NCI-H526 (cell line): Measurements from ENCODE around the gene FITM1.
"Not testable (repeated sequence)": the region's sequence is repeated elsewhere in the genome, so short reads cannot be mapped to it uniquely, and the experiment has no call there.

Experiments used
- DNase-seq, 2 experiments: peaks; one replicate each; lab custom pipeline; 2025; lab: John Stamatoyannopoulos, UW

Gene FITM1

DNA sequence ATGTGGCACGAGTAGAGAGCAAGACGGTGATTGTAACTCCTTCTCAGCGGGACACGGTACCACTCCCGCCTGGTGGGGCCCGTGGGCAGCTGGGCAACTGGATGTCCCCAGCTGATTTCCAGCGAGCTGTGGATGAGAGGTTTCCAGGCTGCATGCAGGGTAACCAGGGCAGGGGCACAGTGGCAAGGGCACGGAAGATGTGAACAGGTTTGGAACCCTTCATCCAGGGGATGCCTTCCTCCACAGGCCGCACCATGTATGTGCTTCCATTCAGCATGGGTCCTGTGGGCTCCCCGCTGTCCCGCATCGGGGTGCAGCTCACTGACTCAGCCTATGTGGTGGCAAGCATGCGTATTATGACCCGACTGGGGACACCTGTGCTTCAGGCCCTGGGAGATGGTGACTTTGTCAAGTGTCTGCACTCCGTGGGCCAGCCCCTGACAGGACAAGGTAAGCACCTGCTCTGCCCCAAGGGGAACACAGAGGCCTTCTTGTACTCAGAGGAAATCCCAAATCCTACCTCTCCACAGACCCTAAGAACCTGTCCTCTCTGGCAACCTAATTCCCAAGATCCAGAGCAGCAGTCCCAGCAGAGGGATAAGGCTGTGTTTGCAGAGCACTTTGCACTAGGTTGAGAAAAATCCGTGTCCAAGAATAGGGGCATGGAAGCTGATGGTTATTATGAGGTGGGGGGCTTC, 32.1 kb upstream of the FITM1 start:
- DNase-seq = no peak

DNA sequence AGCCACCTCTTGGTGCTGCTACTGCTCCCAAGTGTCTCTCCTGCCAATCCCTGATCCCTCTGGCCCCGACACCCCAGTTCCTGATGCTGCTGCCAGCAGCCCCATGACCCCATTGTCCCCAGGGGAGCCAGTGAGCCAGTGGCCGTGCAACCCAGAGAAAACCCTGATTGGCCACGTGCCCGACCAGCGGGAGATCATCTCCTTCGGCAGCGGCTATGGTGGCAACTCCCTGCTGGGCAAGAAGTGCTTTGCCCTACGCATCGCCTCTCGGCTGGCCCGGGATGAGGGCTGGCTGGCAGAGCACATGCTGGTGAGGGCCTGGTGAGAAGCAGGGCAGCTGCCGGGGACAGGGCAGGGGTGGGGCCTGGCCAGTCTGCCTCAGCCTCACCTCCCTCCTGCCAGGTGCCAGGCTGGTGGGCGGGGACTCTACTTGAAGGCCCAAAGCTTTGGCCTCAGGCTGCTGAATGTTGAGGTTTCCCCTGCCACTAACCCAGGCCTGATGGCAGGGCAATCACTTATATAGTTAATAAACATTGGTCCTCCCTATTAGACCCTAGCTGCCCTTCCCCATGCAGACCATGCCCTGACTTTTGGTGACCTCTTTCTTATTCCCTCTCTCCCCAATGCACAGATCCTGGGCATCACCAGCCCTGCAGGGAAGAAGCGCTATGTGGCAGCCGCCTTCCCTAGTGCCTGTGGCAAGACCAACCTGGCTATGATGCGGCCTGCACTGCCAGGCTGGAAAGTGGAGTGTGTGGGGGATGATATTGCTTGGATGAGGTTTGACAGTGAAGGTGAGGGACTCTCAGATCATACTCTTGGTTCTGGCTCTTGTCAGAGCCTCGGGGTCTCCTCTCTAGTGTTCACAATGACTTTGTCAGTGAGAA, 31.3 kb upstream of the FITM1 start:
- no peak for DNase-seq

DNA sequence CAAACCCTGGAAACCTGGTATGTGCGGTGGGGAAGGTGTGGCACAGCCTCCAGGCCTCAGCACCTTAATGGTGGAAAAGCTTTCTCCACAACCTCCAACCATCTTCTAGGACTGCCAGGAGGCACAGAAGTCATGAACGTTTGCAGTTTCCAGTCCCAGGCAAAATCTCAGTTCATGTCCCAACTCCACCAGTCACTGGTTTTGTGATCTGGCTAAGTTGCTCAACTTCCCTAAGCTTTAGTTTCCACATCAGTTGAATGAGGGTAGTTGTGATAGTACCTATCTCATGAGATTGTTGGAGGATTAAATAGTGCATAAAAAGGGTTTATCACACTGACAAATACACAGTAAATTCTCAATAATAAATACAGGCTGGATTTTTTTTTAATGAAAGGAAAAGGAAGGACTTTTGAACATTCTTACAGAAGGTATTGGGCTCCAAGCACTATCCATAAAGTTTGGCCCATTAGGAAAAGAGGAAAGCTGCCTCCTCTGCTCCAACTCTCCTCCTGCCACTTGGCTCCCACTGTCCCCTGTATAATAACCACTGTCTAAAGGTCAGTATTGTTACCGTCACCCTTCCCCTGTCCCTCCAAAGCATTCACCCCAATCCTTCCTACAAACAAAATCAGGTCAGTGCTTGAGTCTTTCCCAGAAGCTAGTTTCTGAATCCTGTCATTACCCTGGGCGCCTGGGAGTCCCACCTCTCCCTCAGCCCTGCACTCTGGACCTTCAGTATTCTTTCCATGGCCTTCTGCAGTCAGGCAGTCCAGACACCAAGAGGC, 30.1 kb upstream of the FITM1 start:
- DNase-seq = no peak

DNA sequence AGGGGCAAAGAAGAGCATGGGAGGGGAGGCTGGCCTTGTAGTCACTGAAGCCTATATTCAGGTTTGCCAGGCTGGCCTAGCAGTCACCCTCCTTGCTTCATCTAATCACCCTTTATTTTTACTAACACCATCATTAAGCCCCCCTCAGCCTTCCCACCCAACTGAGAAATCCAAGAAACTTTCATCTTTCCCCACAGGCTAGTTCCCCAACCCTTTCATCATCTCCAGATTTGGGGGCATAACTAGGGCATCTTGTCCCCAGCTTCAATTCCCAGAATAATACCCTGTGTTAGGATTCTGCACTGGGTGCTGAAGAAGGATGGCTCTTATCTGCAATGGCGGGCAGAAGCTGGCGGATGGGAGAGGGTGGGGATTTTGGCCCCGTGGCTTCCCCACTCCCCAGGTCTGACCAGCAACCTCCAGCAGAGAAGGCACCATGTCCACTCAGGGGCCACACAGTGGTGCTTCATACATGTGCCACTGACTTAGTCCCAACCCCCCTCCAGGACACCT, 29.4 kb upstream of the FITM1 start:
- DNase-seq = no peak

DNA sequence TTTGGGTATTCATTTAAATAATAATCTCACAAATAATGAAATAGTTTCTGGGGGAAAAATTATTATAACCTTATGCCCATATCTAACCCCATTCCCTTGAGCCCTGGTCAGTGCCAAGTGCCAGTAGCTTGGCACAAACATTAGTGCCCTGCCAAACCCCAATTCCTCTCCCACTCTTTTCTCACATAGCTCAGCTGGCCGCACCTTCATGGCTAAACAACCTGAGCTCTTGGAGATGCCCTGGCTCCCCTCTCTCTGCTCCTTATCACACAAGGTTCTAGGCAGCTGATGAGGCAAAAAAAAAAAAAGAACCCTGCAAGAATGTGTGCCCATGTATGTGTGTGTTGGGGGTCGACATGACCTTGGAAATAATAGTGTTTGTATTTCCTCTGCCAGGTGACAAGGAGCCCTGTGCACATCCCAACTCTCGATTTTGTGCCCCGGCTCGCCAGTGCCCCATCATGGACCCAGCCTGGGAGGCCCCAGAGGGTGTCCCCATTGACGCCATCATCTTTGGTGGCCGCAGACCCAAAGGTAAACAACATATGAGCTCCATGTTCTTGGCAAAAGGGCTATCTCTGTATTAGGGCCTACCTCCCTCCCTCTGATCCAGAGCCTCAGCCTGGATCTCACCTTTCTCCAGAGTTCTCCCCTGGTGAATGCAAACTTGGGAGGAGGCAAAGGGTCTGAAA, 28.0 kb upstream of the FITM1 start:
- no peak for DNase-seq

DNA sequence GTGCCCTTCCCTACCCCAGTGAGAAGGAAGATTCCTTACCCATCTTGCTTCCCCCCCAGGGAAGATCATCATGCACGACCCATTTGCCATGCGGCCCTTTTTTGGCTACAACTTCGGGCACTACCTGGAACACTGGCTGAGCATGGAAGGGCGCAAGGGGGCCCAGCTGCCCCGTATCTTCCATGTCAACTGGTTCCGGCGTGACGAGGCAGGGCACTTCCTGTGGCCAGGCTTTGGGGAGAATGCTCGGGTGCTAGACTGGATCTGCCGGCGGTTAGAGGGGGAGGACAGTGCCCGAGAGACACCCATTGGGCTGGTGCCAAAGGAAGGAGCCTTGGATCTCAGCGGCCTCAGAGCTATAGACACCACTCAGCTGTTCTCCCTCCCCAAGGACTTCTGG, 27.0 kb upstream of the FITM1 start:
- DNase-seq = no peak

DNA sequence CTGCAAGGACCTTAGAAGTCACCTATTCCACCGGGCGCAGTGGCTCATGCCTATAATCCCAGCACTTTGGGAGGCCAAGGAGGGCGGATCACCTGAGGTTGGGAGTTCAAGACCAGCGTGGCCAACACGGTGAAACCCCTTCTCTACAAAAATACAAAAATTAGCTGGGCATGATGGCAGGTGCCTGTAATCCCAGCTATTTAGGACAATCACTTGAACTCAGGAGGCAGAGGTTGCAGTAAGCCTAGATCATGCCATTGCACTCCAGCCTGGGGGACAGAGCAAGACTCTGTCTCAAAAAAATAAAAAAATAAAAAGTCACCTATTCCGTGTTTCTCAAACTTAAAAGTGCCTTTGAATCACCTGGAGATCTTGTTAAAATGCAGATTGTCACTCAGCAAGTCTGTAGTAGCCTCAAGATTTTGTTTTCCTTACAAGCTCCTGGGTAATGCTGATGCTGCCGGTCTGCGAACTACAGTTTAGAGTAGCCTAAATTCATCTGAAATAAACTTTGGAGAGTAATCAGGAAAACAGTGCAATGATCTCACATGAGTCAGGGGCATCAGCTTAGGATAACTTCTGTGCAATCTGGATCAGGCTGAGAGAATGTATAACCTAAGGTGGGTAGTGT, 24.7 kb upstream of the FITM1 start:
- not testable (repeated sequence) for DNase-seq

DNA sequence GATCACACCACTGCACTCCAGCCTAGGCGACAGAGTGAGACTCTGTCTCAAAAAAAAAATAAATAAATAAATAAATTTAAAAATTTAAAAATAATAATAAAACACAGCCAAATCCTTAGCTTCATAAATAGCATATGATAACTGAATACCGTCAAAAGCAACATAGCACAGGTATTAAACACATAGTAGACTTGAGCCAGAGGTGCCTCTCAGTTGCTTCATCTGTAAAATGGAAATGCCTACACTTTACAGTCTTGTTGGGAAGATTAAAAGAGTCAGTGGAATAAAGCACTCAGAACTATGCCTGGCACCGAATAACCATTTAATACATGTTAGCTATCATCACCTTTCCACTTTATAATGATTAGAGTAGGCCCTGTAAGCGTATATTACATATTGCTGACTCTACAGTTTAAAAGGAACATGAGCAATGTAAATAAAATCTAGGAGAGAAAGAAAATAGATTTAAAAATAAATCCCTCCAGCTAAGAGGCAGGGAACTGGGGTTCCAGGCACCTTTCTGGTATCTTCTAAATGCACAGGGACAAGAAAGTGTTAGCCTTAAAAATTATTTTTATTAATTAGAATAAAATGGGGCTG, 23.7 kb upstream of the FITM1 start:
- no peak for DNase-seq

DNA sequence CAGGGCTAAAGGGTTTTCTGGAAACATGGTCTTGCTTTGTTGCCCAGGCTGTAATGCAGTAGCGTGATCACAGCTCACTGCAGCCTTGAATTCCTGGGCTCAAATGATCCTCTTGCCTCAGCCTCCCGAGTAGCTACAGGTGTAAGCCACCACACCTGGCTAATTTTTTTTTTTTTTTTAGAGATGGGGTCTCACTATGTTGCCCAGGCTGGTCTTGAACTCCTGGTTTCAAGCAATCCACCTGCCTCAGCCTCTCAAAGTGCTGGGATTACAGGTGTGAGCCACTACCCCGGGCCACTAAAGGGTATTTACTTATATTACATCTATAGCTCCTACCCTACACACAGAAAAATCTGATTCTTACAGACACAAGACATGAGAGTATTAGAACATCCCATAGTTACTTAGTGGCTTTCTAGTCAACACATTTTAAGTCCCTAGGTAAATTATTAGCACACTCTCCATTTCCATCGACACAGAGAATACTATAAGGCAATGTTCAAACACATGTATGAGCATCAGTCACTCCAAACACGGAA, 22.1 kb upstream of the FITM1 start:
- no peak for DNase-seq

DNA sequence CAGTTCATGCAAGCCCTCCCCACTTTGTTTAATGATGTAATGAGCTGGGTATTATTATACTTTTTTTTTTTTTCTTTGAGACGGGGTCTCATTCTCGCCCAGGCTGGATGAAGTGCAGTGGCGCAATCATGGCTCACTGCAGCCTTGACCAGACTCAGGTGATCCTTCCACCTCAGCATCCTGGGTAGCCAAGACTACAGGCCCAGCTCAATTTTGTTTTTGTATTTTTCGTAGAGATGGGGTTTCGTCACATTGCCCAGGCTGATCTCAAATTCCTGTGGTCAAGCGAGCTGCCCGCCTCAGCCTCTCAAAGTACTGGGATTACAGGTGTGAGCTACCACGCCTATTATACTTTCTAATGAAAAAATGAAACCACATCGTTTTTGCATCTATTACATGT, 20.4 kb upstream of the FITM1 start:
- no peak for DNase-seq

DNA sequence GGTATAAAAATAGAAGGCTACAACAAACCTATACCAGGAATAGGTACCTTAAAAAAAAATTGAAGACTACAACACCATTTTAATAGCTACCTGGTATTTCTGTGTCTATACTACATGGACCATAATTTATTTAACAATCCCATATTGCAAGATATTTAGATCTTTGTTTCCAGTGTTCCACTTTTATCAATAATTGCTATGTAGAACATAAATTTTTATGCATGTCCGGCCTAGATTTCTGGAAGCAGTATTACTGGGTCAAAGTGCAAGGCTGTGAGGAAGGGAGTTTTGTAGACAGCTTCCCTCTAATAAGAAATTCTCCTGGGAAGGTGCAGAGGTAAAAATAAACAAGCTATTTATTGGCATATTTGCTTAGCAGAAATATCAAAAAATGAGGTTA, 19.9 kb upstream of the FITM1 start:
- no peak for DNase-seq

DNA sequence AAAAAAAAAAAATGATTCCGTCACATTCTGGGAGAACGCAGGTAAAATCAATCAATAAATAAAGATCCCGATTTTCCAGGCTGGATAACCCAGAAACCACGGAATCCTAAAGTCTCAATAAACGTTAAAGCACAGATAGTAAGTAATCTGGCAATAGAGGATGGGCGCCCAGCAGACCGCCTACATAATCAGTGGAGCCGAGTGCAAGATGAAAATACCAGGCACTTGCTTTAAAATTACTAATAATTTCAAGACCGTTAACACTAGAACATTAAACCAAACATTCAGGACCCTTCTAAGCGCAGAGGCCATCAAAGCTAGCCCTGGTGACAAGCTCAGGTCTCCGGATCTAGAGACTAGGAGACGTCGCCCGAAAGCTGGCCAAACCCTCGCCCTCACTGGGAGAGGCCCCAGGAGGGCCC, 17.1 kb upstream of the FITM1 start:
- no peak for DNase-seq

DNA sequence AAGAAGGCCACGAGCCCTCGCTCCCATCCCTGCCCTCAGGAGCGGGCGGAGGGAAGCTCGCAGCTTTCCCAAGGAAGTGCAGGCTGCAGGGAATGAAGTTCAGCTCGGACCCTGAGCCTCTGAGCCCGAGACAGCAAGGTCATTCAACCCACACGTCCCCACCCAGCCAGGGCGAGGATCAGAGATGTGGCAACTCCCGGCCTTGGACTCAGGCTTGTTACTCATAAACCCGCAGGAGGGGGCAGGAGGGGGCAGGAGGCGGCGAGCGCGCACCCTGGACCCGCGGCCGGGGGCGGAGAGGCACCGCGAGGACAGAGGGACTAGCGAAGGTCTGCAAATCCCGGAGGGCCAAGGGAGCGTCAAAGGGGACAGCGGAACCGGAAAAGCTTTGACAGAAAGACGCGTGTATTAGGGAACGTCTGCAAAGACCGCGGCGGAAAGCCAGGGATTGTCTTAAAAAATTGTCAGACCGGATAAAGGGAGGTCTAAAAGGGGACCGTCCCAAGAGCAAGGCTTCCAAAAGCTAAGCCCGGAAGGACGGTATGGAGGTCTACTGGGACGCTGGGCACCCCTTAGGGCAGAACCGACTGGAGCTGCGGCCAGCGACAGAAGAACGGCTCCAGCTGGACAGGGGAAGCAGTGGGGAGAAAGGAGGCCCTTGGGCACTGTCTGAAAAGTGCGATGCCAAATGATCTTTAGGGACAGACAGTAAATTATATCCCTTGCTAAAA, 16.5 kb upstream of the FITM1 start:
- DNase-seq = peak; percentile 90 to 92

DNA sequence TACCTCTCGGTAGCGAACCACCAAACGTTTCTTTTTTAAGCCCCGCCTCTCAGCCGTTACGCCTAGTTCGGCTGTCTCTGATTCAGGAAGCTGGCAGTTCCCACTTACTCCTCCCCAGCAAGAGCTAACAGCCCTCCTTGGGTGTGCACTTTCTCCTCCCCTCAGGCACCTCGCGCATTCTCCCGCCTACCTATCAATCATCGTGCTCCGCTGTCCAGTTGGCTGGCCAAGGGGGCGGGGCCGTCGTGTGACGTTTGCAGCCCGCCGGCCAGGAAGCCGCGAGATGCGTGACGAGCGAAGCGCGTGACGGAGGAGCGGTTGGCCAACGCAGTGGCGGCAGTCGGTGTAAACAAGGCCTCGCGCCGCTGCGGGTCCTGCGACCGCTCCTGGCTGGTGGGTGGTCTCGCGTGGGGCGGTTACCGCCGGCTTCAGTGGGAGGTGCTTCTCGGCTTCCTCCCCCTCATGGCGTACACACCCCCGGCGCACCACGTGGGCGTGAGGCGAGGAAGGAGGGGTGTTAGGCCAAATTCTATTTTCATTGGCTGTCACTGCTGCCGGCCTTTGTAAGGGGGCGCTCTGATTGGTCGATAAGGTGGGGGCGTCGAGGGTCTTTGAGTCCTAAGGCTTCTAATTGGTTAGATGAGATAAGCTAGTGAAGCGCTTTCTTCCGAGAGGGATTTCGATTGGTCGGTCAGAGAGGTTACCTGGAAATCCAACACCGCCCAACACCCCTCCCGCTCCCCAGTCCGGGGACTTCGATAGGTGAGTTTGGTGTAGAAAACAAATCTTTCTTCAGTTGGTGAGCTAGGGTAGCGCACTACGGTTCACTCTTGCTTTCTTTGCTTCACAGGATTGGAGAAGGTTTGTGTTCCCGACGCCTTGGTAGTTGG, 15.7 kb upstream of the FITM1 start, which contains the start of the genes DCAF11 and NRL:
TSS of gene DCAF11 (plus strand) at position 246 of the 890 bp plus-strand sequence. CDS start 818 bp downstream, outside the sequence.
TSS of gene NRL (minus strand) at position 418 of the 890 bp plus-strand sequence. CDS start 32,101 bp downstream, outside the sequence.
- DNase-seq = peak; percentile 99

DNA sequence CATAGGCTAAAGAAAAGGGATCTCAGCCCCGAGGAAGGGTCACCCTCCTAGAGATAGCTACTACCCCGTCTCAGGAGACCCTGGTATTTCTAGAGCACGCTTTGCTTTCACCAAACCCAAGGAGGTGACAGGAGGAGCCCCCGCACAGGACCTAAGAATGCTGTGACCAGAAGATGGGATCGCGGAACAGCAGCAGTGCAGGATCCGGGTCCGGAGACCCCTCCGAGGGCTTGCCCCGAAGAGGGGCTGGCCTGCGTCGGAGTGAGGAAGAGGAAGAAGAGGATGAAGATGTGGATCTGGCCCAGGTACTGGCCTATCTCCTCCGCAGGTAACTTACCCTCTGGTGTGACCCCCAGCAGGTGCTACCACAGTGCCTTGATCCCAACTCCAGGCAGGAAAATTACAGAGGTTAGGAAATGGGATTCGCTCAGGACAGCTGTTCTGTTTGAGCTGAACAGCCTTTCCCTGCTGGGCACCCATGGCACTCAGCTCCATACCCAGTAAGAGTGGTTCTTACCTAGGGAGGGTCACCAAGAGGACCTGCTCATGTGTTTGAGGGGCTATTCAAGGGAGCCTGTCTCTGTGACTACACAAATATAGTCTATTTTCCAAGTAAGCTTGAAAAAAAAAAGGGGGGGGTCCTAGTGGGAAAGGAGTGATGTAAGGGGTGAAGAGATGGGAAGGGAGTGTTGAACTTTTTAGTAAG, 14.9 kb upstream of the FITM1 start:
- DNase-seq = no peak

DNA sequence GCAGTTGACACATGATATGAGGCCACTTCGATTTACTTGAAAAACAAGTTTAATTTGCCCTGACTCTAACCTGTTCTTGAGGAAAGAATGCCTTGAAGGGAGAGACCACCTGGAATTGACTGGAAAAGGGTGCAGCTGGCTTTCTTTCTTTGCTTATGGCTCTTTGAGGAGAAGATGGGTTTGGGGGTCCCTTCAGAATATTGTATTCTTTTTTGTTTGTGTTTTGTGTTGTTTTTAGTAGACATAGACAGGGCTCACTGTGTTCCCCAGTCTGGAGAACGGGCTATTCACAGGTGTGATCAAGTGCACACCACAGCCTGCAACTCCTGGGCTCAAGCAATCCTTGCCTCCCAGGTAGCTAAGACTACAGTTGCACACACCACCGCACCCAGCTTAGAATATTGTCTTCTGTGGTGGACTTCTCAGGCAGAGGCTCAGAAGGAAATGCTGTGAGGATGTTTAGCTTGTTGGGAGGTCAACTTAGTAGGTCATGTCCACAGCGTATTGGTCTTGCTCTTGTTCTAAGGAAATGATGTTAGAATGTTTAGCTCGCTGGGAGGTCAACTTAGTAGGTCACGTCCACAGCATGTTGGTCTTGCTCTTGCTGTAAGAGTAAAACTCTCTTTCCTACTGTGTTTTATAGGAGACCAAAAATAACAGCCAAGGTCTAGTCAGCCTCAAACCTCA, 14.2 kb upstream of the FITM1 start:
- no peak for DNase-seq

DNA sequence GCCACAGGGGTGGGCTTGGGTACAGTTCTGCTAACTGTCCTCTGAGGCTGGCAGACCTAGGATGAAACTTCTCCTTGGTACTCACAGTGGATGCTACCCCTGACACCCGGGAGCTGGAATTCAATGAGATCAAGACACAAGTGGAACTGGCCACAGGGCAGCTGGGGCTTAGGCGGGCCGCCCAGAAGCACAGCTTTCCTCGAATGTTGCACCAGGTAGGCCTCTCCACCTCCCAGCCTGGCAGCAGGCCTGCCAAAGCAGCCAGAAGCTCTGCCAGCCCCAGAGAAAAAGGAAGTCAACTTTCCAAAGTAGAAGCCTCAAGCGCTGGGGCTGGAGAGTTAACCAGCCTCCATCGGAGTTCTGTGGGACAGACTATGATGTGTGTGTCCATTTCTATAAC, 13.3 kb upstream of the FITM1 start:
- no peak for DNase-seq
